Measurements from ENCODE around the gene MRPS27. TPM values are rescaled to one million over a fixed set of nuclear protein-coding genes. Genes with fewer than 3 reads are reported as not detected.

Gene MRPS27
- total and polyA plus RNA-seq, 9 of the 15 experiments (the other 6 are each of a cell fraction or from before 2014, with no cell fraction given), result 73.6 to 144 (median 106) TPM

DNA sequence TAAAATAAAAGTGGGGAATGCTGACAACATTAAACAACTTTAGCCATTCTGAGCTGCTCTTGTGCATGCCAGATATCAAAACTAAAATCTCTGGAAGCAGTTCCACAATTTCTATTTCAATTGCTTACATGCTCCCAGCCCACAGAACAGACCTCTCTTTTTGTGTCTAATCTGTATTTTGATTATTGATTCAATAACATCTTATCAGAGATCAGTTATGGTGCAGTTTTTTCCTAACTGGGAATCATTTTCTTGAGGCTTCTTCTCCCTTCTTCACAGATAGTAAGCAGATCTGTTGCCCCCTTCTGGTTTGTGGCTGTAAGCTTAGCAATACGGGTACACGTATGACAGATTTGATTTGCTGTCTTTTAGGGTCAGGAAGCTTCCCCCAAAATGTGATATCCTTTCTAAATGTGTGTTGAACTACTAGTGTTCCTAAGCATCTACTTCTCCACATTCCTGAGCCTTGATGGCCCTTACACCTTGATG, 39.4 kb downstream of the MRPS27 start (continued):
- TF ChIP-seq SRSF1 (IDR thresholded peaks at IDR 0.05; ENCODE audit: low read depth, low read length) (no peak), ZNF133 (CRISPR knock-in tag; IDR thresholded peaks at IDR 0.05) (no peak), RBM22 (IDR thresholded peaks at IDR 0.05; ENCODE audit: low read depth, low read length, poor library complexity, severe bottlenecking) (no peak), ZNF431 (CRISPR knock-in tag; IDR thresholded peaks at IDR 0.05) (no peak), RBM15 (IDR thresholded peaks at IDR 0.05; ENCODE audit: insufficient read depth, low read length) (no peak), SAFB (IDR thresholded peaks at IDR 0.05; ENCODE audit: borderline replicate concordance, low read depth, low read length) (no peak), SREBF1 (IDR thresholded peaks at IDR 0.05; ENCODE audit: borderline replicate concordance, low read depth, low read length) (no peak), ETV5 (CRISPR knock-in tag; IDR thresholded peaks at IDR 0.05; ENCODE audit: low read depth) (no peak), HDAC2 (IDR thresholded peaks at IDR 0.05) (no peak), NFE2 (IDR thresholded peaks at IDR 0.05; ENCODE audit: low read depth) (no peak), ZC3H11A (IDR thresholded peaks at IDR 0.05; ENCODE audit: low read depth, low read length) (no peak), MTA1 (IDR thresholded peaks at IDR 0.05; ENCODE audit: borderline replicate concordance) (peak; percentile 36; the same call in 1 of the 2 replicates), MTA3 (IDR thresholded peaks at IDR 0.05; ENCODE audit: borderline replicate concordance) (no peak), ZNF24 (IDR thresholded peaks at IDR 0.05) (no peak), PHB (CRISPR knock-in tag; IDR thresholded peaks at IDR 0.05) (no peak), SPI1 (IDR thresholded peaks at IDR 0.05; ENCODE audit: borderline replicate concordance, low read depth, low read length) (no peak), NFXL1 (CRISPR knock-in tag; IDR thresholded peaks at IDR 0.05) (no peak), KLF16 (IDR thresholded peaks at IDR 0.05) (peak; percentile 10; the same call in 1 of the 2 replicates), WHSC1 (IDR thresholded peaks at IDR 0.05; ENCODE audit: low read length) (no peak)
- TF ChIP-seq, protein P1, sequence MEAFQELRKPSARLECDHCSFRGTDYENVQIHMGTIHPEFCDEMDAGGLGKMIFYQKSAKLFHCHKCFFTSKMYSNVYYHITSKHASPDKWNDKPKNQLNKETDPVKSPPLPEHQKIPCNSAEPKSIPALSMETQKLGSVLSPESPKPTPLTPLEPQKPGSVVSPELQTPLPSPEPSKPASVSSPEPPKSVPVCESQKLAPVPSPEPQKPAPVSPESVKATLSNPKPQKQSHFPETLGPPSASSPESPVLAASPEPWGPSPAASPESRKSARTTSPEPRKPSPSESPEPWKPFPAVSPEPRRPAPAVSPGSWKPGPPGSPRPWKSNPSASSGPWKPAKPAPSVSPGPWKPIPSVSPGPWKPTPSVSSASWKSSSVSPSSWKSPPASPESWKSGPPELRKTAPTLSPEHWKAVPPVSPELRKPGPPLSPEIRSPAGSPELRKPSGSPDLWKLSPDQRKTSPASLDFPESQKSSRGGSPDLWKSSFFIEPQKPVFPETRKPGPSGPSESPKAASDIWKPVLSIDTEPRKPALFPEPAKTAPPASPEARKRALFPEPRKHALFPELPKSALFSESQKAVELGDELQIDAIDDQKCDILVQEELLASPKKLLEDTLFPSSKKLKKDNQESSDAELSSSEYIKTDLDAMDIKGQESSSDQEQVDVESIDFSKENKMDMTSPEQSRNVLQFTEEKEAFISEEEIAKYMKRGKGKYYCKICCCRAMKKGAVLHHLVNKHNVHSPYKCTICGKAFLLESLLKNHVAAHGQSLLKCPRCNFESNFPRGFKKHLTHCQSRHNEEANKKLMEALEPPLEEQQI (IDR thresholded peaks at IDR 0.05), result 0 out of 2 replicates have a peak, but pooled peaks have one; percentile 36
- TF ChIP-seq, protein P2, sequence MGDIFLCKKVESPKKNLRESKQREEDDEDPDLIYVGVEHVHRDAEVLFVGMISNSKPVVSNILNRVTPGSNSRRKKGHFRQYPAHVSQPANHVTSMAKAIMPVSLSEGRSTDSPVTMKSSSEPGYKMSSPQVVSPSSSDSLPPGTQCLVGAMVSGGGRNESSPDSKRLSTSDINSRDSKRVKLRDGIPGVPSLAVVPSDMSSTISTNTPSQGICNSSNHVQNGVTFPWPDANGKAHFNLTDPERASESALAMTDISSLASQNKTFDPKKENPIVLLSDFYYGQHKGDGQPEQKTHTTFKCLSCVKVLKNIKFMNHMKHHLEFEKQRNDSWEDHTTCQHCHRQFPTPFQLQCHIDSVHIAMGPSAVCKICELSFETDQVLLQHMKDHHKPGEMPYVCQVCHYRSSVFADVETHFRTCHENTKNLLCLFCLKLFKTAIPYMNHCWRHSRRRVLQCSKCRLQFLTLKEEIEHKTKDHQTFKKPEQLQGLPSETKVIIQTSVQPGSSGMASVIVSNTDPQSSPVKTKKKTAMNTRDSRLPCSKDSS (IDR thresholded peaks at IDR 0.05; ENCODE audit: low read depth, partially characterized antibody), result no peak
- TF ChIP-seq, protein P3, sequence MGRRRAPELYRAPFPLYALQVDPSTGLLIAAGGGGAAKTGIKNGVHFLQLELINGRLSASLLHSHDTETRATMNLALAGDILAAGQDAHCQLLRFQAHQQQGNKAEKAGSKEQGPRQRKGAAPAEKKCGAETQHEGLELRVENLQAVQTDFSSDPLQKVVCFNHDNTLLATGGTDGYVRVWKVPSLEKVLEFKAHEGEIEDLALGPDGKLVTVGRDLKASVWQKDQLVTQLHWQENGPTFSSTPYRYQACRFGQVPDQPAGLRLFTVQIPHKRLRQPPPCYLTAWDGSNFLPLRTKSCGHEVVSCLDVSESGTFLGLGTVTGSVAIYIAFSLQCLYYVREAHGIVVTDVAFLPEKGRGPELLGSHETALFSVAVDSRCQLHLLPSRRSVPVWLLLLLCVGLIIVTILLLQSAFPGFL (CRISPR knock-in tag; IDR thresholded peaks at IDR 0.05), result no peak
- TF ChIP-seq, protein P4, sequence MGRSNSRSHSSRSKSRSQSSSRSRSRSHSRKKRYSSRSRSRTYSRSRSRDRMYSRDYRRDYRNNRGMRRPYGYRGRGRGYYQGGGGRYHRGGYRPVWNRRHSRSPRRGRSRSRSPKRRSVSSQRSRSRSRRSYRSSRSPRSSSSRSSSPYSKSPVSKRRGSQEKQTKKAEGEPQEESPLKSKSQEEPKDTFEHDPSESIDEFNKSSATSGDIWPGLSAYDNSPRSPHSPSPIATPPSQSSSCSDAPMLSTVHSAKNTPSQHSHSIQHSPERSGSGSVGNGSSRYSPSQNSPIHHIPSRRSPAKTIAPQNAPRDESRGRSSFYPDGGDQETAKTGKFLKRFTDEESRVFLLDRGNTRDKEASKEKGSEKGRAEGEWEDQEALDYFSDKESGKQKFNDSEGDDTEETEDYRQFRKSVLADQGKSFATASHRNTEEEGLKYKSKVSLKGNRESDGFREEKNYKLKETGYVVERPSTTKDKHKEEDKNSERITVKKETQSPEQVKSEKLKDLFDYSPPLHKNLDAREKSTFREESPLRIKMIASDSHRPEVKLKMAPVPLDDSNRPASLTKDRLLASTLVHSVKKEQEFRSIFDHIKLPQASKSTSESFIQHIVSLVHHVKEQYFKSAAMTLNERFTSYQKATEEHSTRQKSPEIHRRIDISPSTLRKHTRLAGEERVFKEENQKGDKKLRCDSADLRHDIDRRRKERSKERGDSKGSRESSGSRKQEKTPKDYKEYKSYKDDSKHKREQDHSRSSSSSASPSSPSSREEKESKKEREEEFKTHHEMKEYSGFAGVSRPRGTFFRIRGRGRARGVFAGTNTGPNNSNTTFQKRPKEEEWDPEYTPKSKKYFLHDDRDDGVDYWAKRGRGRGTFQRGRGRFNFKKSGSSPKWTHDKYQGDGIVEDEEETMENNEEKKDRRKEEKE (IDR thresholded peaks at IDR 0.05; ENCODE audit: borderline replicate concordance in 1 of 2, control insufficient read depth in 1 of 2, low read depth in 2 of 2, low read length in 1 of 2), result no peak
